ENCODE measurements around the gene THBD.

The THBD gene

GRCh38 chr20:23003077-23003635, 46.3 kb downstream of the THBD start:
- no peak for DNase-seq (ENCODE audit: low read depth in 1 of 2, low spot score in 1 of 2)
- H3K4me3 ChIP-seq (replicated peaks; ENCODE audit: insufficient read depth, low read length) = no peak overlapping the region
- TF ChIP-seq, protein P1, sequence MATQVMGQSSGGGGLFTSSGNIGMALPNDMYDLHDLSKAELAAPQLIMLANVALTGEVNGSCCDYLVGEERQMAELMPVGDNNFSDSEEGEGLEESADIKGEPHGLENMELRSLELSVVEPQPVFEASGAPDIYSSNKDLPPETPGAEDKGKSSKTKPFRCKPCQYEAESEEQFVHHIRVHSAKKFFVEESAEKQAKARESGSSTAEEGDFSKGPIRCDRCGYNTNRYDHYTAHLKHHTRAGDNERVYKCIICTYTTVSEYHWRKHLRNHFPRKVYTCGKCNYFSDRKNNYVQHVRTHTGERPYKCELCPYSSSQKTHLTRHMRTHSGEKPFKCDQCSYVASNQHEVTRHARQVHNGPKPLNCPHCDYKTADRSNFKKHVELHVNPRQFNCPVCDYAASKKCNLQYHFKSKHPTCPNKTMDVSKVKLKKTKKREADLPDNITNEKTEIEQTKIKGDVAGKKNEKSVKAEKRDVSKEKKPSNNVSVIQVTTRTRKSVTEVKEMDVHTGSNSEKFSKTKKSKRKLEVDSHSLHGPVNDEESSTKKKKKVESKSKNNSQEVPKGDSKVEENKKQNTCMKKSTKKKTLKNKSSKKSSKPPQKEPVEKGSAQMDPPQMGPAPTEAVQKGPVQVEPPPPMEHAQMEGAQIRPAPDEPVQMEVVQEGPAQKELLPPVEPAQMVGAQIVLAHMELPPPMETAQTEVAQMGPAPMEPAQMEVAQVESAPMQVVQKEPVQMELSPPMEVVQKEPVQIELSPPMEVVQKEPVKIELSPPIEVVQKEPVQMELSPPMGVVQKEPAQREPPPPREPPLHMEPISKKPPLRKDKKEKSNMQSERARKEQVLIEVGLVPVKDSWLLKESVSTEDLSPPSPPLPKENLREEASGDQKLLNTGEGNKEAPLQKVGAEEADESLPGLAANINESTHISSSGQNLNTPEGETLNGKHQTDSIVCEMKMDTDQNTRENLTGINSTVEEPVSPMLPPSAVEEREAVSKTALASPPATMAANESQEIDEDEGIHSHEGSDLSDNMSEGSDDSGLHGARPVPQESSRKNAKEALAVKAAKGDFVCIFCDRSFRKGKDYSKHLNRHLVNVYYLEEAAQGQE (IDR thresholded peaks at IDR 0.05; ENCODE audit: insufficient replicate concordance, low read depth) = no peak
- no peak for TF ChIP-seq GABPA (IDR thresholded peaks at IDR 0.05; ENCODE audit: low read depth)
- TF ChIP-seq, protein P2, sequence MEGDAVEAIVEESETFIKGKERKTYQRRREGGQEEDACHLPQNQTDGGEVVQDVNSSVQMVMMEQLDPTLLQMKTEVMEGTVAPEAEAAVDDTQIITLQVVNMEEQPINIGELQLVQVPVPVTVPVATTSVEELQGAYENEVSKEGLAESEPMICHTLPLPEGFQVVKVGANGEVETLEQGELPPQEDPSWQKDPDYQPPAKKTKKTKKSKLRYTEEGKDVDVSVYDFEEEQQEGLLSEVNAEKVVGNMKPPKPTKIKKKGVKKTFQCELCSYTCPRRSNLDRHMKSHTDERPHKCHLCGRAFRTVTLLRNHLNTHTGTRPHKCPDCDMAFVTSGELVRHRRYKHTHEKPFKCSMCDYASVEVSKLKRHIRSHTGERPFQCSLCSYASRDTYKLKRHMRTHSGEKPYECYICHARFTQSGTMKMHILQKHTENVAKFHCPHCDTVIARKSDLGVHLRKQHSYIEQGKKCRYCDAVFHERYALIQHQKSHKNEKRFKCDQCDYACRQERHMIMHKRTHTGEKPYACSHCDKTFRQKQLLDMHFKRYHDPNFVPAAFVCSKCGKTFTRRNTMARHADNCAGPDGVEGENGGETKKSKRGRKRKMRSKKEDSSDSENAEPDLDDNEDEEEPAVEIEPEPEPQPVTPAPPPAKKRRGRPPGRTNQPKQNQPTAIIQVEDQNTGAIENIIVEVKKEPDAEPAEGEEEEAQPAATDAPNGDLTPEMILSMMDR (IDR thresholded peaks at IDR 0.05; ENCODE audit: insufficient read depth, low read length) = no peak
- no peak for TF ChIP-seq SPI1 (IDR thresholded peaks at IDR 0.05; ENCODE audit: borderline replicate concordance, low read depth)
- no peak for TF ChIP-seq POLR2AphosphoS5 (IDR thresholded peaks at IDR 0.05; ENCODE audit: low read depth)
- no peak overlapping the region for H3K27ac ChIP-seq (replicated peaks)
- H3K27me3 ChIP-seq (ENCODE audit: insufficient read depth, poor library complexity, severe bottlenecking) = no peaks in the 10 kb centered on the region

GRCh38 chr20:23002276-23002675, 47.2 kb downstream of the THBD start:
- DNase-seq (ENCODE audit: low read depth in 1 of 2, low spot score in 1 of 2) = peak; percentile 65 to 79
- H3K4me3 ChIP-seq (replicated peaks; ENCODE audit: insufficient read depth, low read length) = no peak overlapping the region
- no peaks in the 10 kb centered on the region for H3K27me3 ChIP-seq (ENCODE audit: insufficient read depth, poor library complexity, severe bottlenecking)
- TF ChIP-seq POLR2AphosphoS5 (IDR thresholded peaks at IDR 0.05; ENCODE audit: low read depth) = peak; percentile 58; the same call in 1 of the 2 replicates
- no peak for TF ChIP-seq GABPA (IDR thresholded peaks at IDR 0.05; ENCODE audit: low read depth)
- H3K27ac ChIP-seq (replicated peaks) = no peak overlapping the region

DNA sequence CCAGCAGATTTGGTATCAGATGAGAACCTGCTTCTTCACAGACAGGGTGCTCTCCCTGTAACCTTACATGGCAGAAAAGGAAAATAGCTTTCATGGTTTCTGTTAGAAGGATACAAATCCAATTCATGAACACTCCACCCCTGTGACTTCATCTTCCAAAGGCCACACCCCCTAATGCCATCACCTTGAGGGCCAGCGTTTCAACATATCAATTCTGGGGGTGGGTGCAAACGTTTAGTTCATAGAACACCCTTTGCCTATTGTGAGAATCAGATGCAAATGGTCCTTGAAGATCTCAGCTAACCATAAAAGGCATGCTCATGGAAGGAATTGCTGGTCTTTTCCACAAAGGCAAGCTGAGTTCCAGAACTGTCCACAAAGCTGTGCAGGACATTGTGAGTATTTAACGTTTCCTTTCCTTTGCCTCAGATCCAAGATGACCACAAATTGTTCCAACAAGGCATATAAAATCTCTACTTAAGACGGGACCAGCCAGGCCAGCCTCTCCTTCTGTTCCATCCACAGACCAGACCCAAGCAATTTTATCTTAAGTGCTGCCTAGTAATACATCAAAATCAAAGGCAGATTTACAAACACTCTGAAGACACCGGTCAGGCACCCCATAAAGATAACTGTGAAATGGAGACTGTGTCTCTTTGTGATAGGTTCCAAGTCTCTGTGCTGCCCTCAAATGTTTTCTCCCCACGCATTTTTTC, 49.1 kb downstream of the THBD start:
- H3K27ac ChIP-seq (replicated peaks) = no peak overlapping the region
- TF ChIP-seq SPI1 (IDR thresholded peaks at IDR 0.05; ENCODE audit: borderline replicate concordance, low read depth) (no peak), POLR2AphosphoS5 (IDR thresholded peaks at IDR 0.05; ENCODE audit: low read depth) (no peak), GABPA (IDR thresholded peaks at IDR 0.05; ENCODE audit: low read depth) (no peak)
- TF ChIP-seq, protein P1 (IDR thresholded peaks at IDR 0.05; ENCODE audit: insufficient replicate concordance, low read depth) = no peak
- TF ChIP-seq, protein P2 (IDR thresholded peaks at IDR 0.05; ENCODE audit: insufficient read depth, low read length) = no peak
- no peak overlapping the region for H3K4me3 ChIP-seq (replicated peaks; ENCODE audit: insufficient read depth, low read length)
- H3K27me3 ChIP-seq (ENCODE audit: insufficient read depth, poor library complexity, severe bottlenecking) = no peaks in the 10 kb centered on the region
- DNase-seq (ENCODE audit: low read depth in 1 of 2, low spot score in 1 of 2) = no peak

DNA sequence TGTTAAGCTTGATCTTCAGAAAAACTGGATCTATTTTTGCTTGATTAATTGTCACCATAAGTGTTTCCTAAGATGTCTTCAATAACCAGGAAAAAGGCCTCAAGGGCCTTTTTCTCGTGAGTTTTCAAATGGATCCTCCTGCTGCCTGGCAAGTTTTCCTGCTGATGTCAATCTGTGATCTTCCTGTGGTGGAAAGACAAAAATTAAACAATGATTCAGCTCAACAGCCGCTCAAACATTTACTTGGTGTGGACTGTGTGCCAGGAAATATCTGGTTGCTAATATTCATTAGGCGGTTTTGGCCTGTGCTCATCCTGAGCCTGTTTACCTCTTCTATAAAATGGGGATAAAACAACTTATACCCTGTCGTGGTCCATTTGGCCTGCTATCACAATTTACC, 49.7 kb downstream of the THBD start:
- TF ChIP-seq, protein P2 (IDR thresholded peaks at IDR 0.05; ENCODE audit: insufficient read depth, low read length) = no peak
- TF ChIP-seq POLR2AphosphoS5 (IDR thresholded peaks at IDR 0.05; ENCODE audit: low read depth) = no peak
- TF ChIP-seq, protein P1 (IDR thresholded peaks at IDR 0.05; ENCODE audit: insufficient replicate concordance, low read depth) = no peak
- TF ChIP-seq GABPA (IDR thresholded peaks at IDR 0.05; ENCODE audit: low read depth) = no peak
- no peak for TF ChIP-seq SPI1 (IDR thresholded peaks at IDR 0.05; ENCODE audit: borderline replicate concordance, low read depth)
- Histone ChIP-seq H3K4me3 (replicated peaks; ENCODE audit: insufficient read depth, low read length) (no peak overlapping the region), H3K27ac (replicated peaks) (no peak overlapping the region), H3K27me3 (ENCODE audit: insufficient read depth, poor library complexity, severe bottlenecking) (no peaks in the 10 kb centered on the region)
- DNase-seq (ENCODE audit: low read depth in 1 of 2, low spot score in 1 of 2) = no peak

Measured in HL-60 (cell line).